Bronchial epithelial cell (primary cell): Measurements from ENCODE around the gene MRPS27. TPM values are rescaled to one million over a fixed set of nuclear protein-coding genes. Genes with fewer than 3 reads are reported as not detected.

Source experiments
- DNase-seq: peaks from one replicate; pipeline ENCODE4 v3.0.0-alpha.2; 2010; ENCODE audit warnings: low read depth
- FAIRE-seq: peaks from 2 replicates; lab custom pipeline; 2011; peaks lifted over from hg19 to GRCh38; lab: Jason Lieb, UNC
- H3K27me3 ChIP-seq: 2 replicates; pipeline ENCODE4 v1.5.1; 2011; ENCODE audit warnings: low read length; ENCODE audit not compliant: control insufficient read depth, insufficient read depth
- H3K36me3 ChIP-seq: 2 replicates; pipeline ENCODE4 v1.5.1; 2011; ENCODE audit warnings: low read length; ENCODE audit not compliant: control insufficient read depth, insufficient read depth
- H3K4me3 ChIP-seq: 2 replicates; pipeline ENCODE4 v1.5.1; 2011; ENCODE audit warnings: mild to moderate bottlenecking, low read depth, low read length, control low read depth
- total RNA-seq: library from RNA; depleted of rRNA; stranded (reverse); fragments of >200 nt; gene quantifications from 2 replicates; pipeline ENCODE4 v1.2.1, GENCODE V29; 2014
- TF ChIP-seq, protein P1 (sequence below): IDR thresholded peaks from 2 replicates; pipeline ENCODE4 v1.5.1; 2011; ENCODE audit warnings: mild to moderate bottlenecking, moderate library complexity, low read length, control low read depth, inconsistent platforms; ENCODE audit not compliant: insufficient read depth, severe bottlenecking

MRPS27 gene
- total RNA-seq, 1 donor from 2014 or later: 53.4 TPM

DNA sequence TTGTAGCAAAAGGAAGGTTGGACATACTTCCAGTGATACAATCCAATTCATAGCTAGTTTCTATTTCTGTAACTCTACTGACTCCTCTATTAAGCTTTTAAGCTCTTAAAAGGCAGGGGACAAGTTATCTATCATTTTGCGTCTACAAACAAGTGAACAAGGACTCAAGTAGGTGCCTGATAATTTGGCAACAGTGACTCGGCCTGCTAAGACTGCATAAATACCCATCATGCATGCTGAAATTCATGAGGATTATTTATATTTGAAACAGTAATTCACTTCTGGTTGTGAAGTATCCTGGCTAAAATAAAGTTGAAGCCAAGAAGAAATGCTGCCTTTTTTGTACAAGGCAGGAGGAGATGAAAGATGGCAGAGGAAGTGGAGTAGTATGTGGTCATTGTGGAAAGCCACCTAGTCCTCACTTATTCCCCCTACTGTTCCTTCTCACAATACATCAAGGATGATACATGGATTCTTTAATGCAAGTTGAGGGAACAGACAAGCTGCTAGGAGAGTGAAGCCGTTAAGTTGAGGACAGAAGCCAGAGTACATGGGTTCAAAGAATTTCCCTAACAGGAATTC is 74.0 kb downstream of the MRPS27 start:
- H3K36me3 ChIP-seq: no peaks in the 10 kb centered on the region
- TF ChIP-seq, protein P1, sequence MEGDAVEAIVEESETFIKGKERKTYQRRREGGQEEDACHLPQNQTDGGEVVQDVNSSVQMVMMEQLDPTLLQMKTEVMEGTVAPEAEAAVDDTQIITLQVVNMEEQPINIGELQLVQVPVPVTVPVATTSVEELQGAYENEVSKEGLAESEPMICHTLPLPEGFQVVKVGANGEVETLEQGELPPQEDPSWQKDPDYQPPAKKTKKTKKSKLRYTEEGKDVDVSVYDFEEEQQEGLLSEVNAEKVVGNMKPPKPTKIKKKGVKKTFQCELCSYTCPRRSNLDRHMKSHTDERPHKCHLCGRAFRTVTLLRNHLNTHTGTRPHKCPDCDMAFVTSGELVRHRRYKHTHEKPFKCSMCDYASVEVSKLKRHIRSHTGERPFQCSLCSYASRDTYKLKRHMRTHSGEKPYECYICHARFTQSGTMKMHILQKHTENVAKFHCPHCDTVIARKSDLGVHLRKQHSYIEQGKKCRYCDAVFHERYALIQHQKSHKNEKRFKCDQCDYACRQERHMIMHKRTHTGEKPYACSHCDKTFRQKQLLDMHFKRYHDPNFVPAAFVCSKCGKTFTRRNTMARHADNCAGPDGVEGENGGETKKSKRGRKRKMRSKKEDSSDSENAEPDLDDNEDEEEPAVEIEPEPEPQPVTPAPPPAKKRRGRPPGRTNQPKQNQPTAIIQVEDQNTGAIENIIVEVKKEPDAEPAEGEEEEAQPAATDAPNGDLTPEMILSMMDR: peak; percentile 44
- FAIRE-seq (no peak), DNase-seq (peak; percentile 50)
- no peaks in the 10 kb centered on the region for H3K27me3 ChIP-seq
- H3K4me3 ChIP-seq: no peak overlapping the region

DNA sequence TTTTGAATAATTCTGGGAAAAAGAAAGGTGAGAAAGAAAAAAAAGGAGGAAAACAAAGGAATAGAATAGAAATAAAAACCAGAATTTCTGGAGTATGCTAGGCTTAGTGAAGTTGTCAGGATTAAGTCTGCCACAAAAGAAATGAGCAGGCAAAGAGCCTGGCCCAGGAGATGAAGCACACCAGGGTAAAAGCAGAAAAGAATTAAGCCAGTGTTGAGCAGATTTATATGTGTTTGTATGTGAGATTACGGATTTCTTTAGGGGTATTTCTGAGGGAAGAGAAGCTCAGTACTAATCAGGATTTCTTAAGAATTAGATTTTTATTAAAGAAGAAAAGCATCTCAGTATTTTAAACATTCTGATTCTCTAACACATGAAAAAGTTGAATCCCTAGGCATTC is 74.5 kb downstream of the MRPS27 start:
- Histone ChIP-seq H3K27me3 (no peaks in the 10 kb centered on the region), H3K4me3 (no peak overlapping the region), H3K36me3 (no peaks in the 10 kb centered on the region)
- TF ChIP-seq, protein P1: no peak
- FAIRE-seq (no peak), DNase-seq (no peak)

DNA sequence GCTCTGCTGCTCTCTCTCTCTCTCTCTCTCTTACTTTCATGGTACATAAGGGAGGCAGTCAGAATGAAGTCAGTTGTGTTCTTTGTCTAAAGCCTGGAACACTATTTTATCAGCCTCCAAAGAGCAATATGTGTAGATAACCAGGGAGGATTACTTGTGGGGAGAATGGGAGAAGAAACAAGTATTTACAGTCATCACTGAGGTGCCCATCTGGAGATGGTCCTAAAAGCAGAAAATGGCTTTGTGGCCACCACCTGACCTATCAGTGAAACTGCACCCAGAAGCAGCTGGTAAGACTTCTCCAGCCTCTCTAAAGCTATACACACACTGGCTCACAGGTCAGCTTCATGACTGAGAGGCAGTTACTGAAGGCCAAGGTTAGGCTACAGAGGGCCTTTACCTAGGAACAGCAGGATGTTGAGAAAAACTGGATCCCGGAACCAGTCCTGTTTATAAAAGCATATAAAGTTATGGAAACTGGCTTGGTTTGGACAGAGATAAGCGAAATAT is 75.1 kb downstream of the MRPS27 start:
- H3K4me3 ChIP-seq: no peak overlapping the region
- TF ChIP-seq, protein P1: peak; percentile 48
- no peaks in the 10 kb centered on the region for H3K27me3 ChIP-seq
- DNase-seq (peak; percentile 30), FAIRE-seq (no peak)
- no peaks in the 10 kb centered on the region for H3K36me3 ChIP-seq

DNA sequence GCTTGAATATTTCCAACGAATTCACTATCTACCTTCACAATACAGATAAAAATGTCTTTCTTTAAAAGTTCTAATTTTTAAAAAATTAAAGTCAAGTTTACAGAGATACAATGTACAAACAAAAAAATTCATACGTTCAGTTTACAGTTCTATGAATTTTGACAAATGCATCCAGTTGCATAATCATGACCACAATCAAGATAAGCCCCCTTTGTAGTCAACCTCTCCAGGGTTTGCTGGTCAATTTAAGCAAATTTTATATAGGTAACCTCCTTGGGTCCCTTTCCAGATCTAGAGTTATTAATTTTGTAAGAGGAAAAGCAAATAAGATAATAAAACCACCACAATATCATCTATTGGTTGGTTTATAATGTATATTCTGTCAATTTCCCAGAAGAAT is 76.3 kb downstream of the MRPS27 start:
- DNase-seq: no peak
- Histone ChIP-seq H3K36me3 (no peaks in the 10 kb centered on the region), H3K4me3 (no peak overlapping the region), H3K27me3 (no peaks in the 10 kb centered on the region)
- TF ChIP-seq, protein P1: no peak
- no peak for FAIRE-seq

DNA sequence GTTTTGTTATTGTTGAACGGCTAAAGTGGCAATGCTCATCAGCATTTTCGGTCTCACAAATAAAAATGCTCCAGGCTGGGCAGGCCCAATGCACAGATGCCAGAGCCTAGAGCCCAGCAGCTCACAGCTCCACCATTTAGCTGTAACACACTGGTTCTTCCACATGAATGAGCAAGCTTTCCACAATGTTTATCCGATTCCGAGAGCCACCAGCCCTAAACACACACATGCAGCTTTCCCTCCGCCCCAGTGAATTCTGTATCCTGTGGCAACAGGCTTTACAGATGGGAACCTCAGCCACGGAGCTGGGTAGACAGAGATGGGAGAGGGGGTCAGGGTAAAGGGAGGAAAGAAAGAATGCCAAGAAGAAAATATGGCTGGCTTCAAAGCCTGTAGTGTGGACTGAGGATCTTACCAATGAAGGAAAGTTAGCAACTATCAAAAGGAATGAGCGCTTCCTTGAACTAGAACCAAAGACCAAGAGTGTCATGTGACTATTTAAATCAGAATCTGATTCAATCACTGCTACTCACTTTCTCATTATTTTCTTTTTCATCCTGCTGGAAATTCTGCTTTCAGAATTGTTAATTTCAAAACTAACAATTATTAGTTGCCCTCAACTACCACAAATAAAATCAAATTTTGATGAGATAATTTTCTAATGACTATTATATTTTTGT is 77.1 kb downstream of the MRPS27 start:
- H3K4me3 ChIP-seq: no peak overlapping the region
- FAIRE-seq: no peak
- TF ChIP-seq, protein P1: no peak
- no peaks in the 10 kb centered on the region for H3K36me3 ChIP-seq
- no peaks in the 10 kb centered on the region for H3K27me3 ChIP-seq
- no peak for DNase-seq
